A673 (cell line): Measurements from ENCODE around the gene CEP112. TPM values are rescaled to one million over a fixed set of nuclear protein-coding genes. Genes with fewer than 3 reads are reported as not detected.

Source experiments
- BruUV-seq: library from RNA; stranded (reverse); fragments of 400-500 nt; replicated peaks from 2 replicates; lab custom pipeline; 2021; lab: Mats Ljungman, UMichigan
- CTCF ChIA-PET: fragments of 300-600 bp; sonication (Branson Sonifier 250); formaldehyde crosslinking; loops from one replicate; lab custom pipeline; 2022; ENCODE audit warnings: antibody characterized with exemption; lab: Charles Lee
- POLR2A ChIA-PET: fragments of 300-600 bp; sonication (Branson Sonifier 250); formaldehyde crosslinking; loops from one replicate; lab custom pipeline; 2022; ENCODE audit warnings: antibody characterized with exemption; ENCODE audit not compliant: low non-redundant PET; lab: Charles Lee
- DNase-seq: peaks from one replicate; pipeline ENCODE4 v3.0.0-alpha.2; 2015; ENCODE audit warnings: low spot score
- H3K27ac ChIP-seq: fragments of 200-600 bp; sonication (generic); 2 replicates; pipeline ENCODE4 v1.5.1; 2016; ENCODE audit warnings: mixed run types, low read depth, mild to moderate bottlenecking, mixed read lengths, antibody characterized with exemption, low read length; ENCODE audit not compliant: poor library complexity, severe bottlenecking
- H3K27me3 ChIP-seq: fragments of 200-600 bp; sonication (generic); replicated peaks from 2 replicates; pipeline ENCODE4 v1.6.1; 2017; ENCODE audit warnings: mixed run types, low read depth, mild to moderate bottlenecking, mixed read lengths, antibody characterized with exemption, low read length; ENCODE audit not compliant: insufficient read depth, poor library complexity
- H3K36me3 ChIP-seq: fragments of 200-600 bp; sonication (generic); 2 replicates; pipeline ENCODE4 v1.6.1; 2016; ENCODE audit warnings: mixed run types, mild to moderate bottlenecking, mixed read lengths, antibody characterized with exemption, low read length; ENCODE audit not compliant: insufficient read depth, poor library complexity, severe bottlenecking
- H3K4me1 ChIP-seq: fragments of 200-600 bp; sonication (generic); 2 replicates; pipeline ENCODE4 v1.6.1; 2017; ENCODE audit warnings: mixed run types, mild to moderate bottlenecking, mixed read lengths, antibody characterized with exemption, low read length; ENCODE audit not compliant: insufficient read depth, poor library complexity, severe bottlenecking
- H3K4me3 ChIP-seq: fragments of 200-600 bp; sonication (generic); 2 replicates; pipeline ENCODE4 v1.5.1; 2016; ENCODE audit warnings: low read depth, mixed run types, mild to moderate bottlenecking, mixed read lengths, low read length; ENCODE audit not compliant: poor library complexity, severe bottlenecking
- H3K9me3 ChIP-seq: fragments of 200-600 bp; sonication (generic); 2 replicates; pipeline ENCODE4 v1.6.1; 2016; ENCODE audit warnings: mixed run types, low read depth, mild to moderate bottlenecking, mixed read lengths, antibody characterized with exemption, low read length; ENCODE audit not compliant: poor library complexity, severe bottlenecking
- CTCF ChIP-seq: fragments of 300-800, 200-600 bp; sonication (generic); conservative IDR thresholded peaks from 2 replicates; pipeline ENCODE4 v1.5.1; 2017; ENCODE audit warnings: low read depth, mild to moderate bottlenecking, antibody characterized with exemption, low read length, moderate library complexity, mixed read lengths
- EZH2 ChIP-seq: fragments of 200-600 bp; sonication (generic); IDR thresholded peaks from 2 replicates; pipeline ENCODE4 v1.6.1; 2017; ENCODE audit warnings: borderline replicate concordance, low read depth, mild to moderate bottlenecking, mixed read lengths, antibody characterized with exemption, low read length; ENCODE audit not compliant: poor library complexity, severe bottlenecking
- intact Hi-C: fragments of 100-400 bp; cut with micrococcal nuclease; formaldehyde crosslinking; loops from one replicate; pipeline ENCODE4 v1.10.0; 2022; ENCODE audit not compliant: unreplicated experiment
- total RNA-seq: library from RNA; stranded (reverse); gene quantifications from 2 replicates; pipeline ENCODE4 v1.2.3, GENCODE V29; 2021

Gene CEP112
- total RNA-seq, 1 experiment from 2014 or later: 27.2 TPM

- peaks cover 17% of the 10 kb centered on the region for H3K4me1 ChIP-seq
- intact Hi-C loops: no loop called here
- ChIA-PET CTCF (no interaction called here), POLR2A (no interaction called here)
- DNase-seq: peak; percentile 60
- no peak overlapping the region for H3K4me3 ChIP-seq
- no TSS peak for BruUV-seq
- TF ChIP-seq CTCF (no peak), EZH2 (no peak)
- H3K27me3 ChIP-seq: no peaks in the 10 kb centered on the region
- H3K27ac ChIP-seq: peak overlapping the region; percentile 75
- H3K9me3 ChIP-seq: no peaks in the 10 kb centered on the region
- no peaks in the 10 kb centered on the region for H3K36me3 ChIP-seq
Measured at GRCh38 chr17:66221343-66221742, 29.4 kb upstream of the CEP112 start.

GRCh38 chr17:66220079-66220835 lies 28.3 kb upstream of the CEP112 start:
- H3K4me3 ChIP-seq: no peak overlapping the region
- peaks cover 17% of the 10 kb centered on the region for H3K4me1 ChIP-seq
- H3K27me3 ChIP-seq: no peaks in the 10 kb centered on the region
- peak overlapping the region; percentile 37 for H3K27ac ChIP-seq
- TSS peak; percentile 95 for BruUV-seq
- H3K36me3 ChIP-seq: no peaks in the 10 kb centered on the region
- no peaks in the 10 kb centered on the region for H3K9me3 ChIP-seq
- TF ChIP-seq EZH2 (no peak), CTCF (no peak)
- ChIA-PET POLR2A (interaction anchor here (0.7 kb wide), 1 partner anchor 31 kb away, joined by 14 read pairs; no protein-coding TSS in a partner anchor), CTCF (no interaction called here)
- intact Hi-C loops: no loop called here
- DNase-seq: no peak

DNA sequence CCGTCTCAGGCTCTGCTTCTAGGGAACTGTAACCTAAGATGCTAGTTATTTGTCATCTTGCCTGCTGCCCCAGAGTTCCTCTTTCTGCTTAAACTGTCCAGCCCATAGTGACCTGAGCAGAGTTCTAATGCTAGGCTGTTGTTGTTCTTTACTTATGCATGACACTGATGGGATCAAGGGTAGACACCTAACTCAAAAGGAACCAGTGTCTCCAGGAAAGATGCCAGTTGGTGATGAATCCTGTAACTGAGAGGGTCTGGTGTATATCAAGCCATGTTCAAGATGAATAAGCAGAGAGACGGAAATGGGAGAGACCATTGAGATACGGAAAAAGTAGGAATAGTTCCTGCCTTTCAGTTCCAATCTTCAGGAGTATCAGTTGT lies 23.6 kb upstream of the CEP112 start:
- H3K27me3 ChIP-seq: no peaks in the 10 kb centered on the region
- no peak overlapping the region for H3K27ac ChIP-seq
- H3K4me1 ChIP-seq: no peaks in the 10 kb centered on the region
- H3K36me3 ChIP-seq: no peaks in the 10 kb centered on the region
- no peak for DNase-seq
- intact Hi-C loops: no loop called here
- BruUV-seq: no TSS peak
- no peak overlapping the region for H3K4me3 ChIP-seq
- TF ChIP-seq EZH2: no peak
- CTCF ChIA-PET: no interaction called here
- POLR2A ChIA-PET: no interaction called here
- H3K9me3 ChIP-seq: no peaks in the 10 kb centered on the region
